Activated T-helper 1 cell treated with anti-CD3 and anti-CD28 coated beads, Interleukin-12 subunit alpha, Interleukin-12 subunit beta, Interleukin-2, Interleukin-4 antibody, amounts not matched to agents 30 ng/mL and 10 ng/mL and 1 ng/mL, durations not matched to agents 14 hours and 24 hours and 36 hours (primary cell): ENCODE data around the gene RFPL4A. TPM values are rescaled to one million over a fixed set of nuclear protein-coding genes. Genes with fewer than 3 reads are reported as not detected.
"Not testable (repeated sequence)": the region's sequence is repeated elsewhere in the genome, so short reads cannot be mapped to it uniquely, and the experiment has no call there.

Experiments used
- DNase-seq: peaks from one replicate; pipeline ENCODE4 v3.0.0; 2021; ENCODE audit warnings: low spot score
- H3K27ac Mint-ChIP-seq: one replicate; pipeline ENCODE4 v1.8.0; 2021; ENCODE audit warnings: mild to moderate bottlenecking, mixed read lengths
- H3K27me3 Mint-ChIP-seq: one replicate; pipeline ENCODE4 v1.8.0; 2022; ENCODE audit warnings: mild to moderate bottlenecking, moderate library complexity, mixed read lengths; ENCODE audit not compliant: insufficient read depth
- H3K36me3 Mint-ChIP-seq: one replicate; pipeline ENCODE4 v1.8.0; 2021; ENCODE audit warnings: low read depth, mixed read lengths
- H3K4me1 Mint-ChIP-seq: one replicate; pipeline ENCODE4 v1.8.0; 2021; ENCODE audit warnings: low read depth, mixed read lengths
- H3K4me3 Mint-ChIP-seq: one replicate; pipeline ENCODE4 v1.8.0; 2021; ENCODE audit warnings: mild to moderate bottlenecking, moderate library complexity, mixed read lengths
- H3K9me3 Mint-ChIP-seq: one replicate; pipeline ENCODE4 v1.8.0; 2021; ENCODE audit warnings: mixed read lengths
- intact Hi-C: fragments of 100-400 bp; cut with micrococcal nuclease; formaldehyde crosslinking; loops from one replicate; pipeline ENCODE4 v1.15.1; 2024
- total RNA-seq: library from RNA; stranded (reverse); gene quantifications from 2 replicates; pipeline ENCODE4 v1.2.3, GENCODE V29; 2022

Gene RFPL4A
- total RNA-seq: not detected in 2 replicates

DNA sequence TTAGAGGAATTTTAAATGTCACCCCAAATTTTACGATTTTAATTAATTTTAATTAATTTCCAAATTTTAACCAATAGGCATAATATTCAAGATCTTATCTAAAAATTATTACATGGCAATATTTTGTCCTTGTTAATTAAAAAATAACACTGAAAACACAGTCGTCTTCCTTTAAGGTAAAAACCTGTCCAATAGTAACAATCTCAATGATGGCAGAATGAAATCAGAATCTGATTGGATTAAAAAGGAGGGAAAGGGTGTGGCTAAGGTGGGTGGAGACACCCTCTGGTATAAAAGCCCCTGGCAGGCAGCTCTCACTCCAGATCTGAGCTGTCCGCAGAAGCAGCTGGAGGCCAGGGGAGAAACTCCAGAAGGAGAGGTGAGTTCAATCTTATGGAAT lies at the start of gene RFPL4A:
Gene RFPL4A (plus strand): TSS at position 301 of the 400 bp plus-strand sequence. CDS start 2,704 bp downstream, outside the sequence.
- DNase-seq, H3K27ac Mint-ChIP-seq, H3K27me3 Mint-ChIP-seq, intact Hi-C loops, H3K4me3 Mint-ChIP-seq, H3K36me3 Mint-ChIP-seq, H3K4me1 Mint-ChIP-seq: not testable (repeated sequence)
- peaks cover 15% of the 10 kb centered on the region for H3K9me3 Mint-ChIP-seq

DNA sequence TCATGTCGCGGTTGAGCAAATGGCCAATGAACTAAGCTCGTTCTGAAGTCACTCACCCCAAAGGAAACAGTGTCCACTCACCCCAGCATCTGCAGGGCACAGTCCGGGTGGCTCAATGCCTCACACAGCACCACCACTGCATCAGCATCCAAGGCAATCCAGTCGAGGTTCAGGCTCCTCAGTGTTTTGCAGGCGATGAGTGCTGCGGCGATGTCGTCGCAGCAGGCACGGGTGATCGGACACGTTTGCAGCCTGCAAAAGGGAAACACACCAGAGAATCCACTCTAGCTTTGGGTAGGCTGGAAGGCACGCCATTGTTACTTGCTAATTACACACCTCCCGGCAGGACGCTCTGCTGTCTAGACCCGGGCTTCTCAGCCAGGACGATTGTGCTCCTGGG lies 47.2 kb upstream of the RFPL4A start:
- H3K36me3 Mint-ChIP-seq: no peaks in the 10 kb centered on the region
- no peak overlapping the region for H3K4me3 Mint-ChIP-seq
- no peaks in the 10 kb centered on the region for H3K4me1 Mint-ChIP-seq
- DNase-seq: no peak
- intact Hi-C loops: no loop called here
- H3K27me3 Mint-ChIP-seq: no peaks in the 10 kb centered on the region
- no peak overlapping the region for H3K27ac Mint-ChIP-seq
- peaks cover 16% of the 10 kb centered on the region for H3K9me3 Mint-ChIP-seq

DNA sequence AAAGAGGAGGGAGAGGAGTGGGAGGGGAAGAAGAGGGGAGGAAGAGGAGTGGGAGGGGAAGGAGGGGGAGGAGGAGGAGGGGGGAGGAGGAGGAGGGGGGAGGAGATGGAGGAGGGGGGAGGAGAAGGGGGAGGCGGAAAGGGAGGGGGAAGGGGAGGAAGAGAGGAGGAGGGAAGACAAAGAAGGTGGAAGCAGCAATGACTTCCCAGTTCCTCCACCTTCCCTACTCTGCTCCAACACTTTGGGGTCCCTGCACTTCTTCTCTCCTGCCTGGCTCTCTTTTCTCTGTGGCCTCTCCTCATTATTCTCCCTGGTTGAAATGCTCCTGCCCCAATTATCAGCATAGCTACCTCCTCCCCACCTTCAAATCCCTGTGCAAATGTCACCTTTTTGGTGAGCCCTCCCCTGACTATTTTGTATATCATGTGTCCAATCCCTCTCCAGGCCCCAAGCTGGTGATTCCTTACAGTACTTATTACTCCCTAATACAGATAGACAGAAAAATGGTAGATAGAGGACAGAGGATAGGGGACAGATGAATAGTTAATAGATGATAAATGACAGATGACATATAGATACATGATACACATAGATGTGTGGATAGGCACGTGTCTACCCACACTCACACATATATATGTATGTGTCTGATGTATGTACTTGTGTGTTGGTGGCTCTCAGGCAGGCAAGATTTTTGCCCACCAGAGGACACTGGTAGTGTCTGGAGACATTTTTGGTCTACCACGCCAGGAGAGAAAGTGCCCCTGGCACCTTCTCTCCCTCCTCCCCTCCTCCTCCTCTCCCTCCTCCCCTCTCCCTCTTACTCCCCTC lies 45.9 kb upstream of the RFPL4A start:
- Mint-ChIP-seq H3K9me3 (peaks cover 16% of the 10 kb centered on the region), H3K27me3 (no peaks in the 10 kb centered on the region), H3K4me3 (no peak overlapping the region), H3K36me3 (no peaks in the 10 kb centered on the region), H3K27ac (no peak overlapping the region), H3K4me1 (no peaks in the 10 kb centered on the region)
- no peak for DNase-seq
- intact Hi-C loops: no loop called here

DNA sequence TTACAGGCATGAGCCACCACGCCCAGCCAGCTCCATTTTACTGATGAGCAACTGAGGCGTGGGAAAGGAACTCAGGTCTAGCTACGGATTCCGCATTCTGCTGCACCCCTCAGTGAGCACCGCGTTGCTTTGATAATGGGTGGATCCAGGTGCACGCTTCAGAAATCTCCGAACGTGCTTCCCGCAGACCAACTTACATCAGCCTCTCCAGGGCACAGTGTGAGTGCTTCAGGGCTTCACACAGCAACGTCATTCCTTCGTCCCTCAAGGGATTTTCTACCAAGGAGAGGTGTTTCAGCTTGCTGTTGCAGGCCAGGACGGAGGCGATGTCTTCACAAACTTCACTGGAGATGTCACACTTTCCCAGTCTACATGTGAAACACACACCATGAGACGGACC lies 42.4 kb upstream of the RFPL4A start:
- Mint-ChIP-seq H3K4me1 (no peaks in the 10 kb centered on the region), H3K4me3 (no peak overlapping the region), H3K27me3 (no peaks in the 10 kb centered on the region), H3K9me3 (peaks cover 26% of the 10 kb centered on the region), H3K27ac (no peak overlapping the region), H3K36me3 (no peaks in the 10 kb centered on the region)
- no peak for DNase-seq
- intact Hi-C loops: no loop called here

DNA sequence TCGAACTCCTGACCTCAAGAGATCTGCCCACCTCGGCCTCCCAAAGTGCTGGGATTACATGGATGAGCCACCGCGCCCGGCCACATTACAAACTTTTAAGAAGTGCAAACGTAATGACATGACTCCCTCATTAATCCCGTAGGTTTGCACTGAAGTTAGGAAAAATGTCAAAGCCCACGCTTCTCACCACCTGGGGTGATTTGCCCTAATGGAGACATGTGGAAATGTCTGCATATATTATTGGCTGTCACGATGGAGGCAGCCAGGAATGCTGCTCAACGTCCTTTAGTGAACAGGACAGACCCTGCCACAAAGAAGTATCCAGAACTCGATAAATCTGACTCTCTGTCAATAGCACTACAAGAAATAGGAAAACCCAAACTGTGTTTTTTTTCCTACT lies 41.6 kb upstream of the RFPL4A start:
- intact Hi-C loops: no loop called here
- Mint-ChIP-seq H3K27ac (no peak overlapping the region), H3K4me1 (no peaks in the 10 kb centered on the region), H3K9me3 (peaks cover 26% of the 10 kb centered on the region), H3K36me3 (no peaks in the 10 kb centered on the region), H3K27me3 (no peaks in the 10 kb centered on the region), H3K4me3 (no peak overlapping the region)
- no peak for DNase-seq

DNA sequence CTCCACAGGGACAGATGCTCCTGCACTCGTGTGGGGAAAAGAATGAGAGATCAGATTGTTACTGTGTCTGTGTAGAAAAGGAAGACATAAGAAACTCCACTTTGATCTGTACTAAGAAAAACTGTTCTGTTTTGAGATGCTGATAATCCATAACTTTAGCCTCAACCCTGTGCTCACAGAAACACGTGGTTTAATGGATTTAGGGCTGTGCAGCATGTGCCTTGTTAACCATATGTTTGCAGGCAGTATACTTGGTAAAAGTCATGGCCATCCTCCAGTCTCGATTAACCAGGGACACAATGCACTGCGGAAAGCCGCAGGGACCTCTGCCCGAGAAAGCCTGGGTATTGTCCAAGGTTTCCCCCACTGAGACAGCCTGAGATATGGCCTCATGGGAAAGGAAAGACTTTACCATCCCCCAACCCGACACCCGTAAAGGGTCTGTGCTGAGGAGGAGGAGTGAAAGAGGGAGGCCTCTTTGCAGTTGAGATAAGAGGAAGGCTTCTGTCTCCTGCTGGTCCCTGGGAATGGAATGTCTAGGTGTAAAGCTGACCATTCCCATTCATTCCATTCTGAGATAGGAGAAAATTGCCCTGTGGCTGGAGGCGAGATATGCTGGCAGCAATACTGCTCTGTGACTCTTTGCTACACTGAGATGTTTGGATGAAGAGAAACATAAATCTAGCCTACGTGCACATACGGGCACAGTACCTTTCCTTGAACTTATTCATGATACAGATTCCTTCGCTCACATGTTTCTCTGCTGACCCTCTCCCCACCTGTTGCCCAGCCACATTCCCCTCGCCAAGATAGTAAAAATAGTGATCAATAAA lies 40.8 kb upstream of the RFPL4A start:
- H3K9me3 Mint-ChIP-seq: peaks cover 28% of the 10 kb centered on the region

DNA sequence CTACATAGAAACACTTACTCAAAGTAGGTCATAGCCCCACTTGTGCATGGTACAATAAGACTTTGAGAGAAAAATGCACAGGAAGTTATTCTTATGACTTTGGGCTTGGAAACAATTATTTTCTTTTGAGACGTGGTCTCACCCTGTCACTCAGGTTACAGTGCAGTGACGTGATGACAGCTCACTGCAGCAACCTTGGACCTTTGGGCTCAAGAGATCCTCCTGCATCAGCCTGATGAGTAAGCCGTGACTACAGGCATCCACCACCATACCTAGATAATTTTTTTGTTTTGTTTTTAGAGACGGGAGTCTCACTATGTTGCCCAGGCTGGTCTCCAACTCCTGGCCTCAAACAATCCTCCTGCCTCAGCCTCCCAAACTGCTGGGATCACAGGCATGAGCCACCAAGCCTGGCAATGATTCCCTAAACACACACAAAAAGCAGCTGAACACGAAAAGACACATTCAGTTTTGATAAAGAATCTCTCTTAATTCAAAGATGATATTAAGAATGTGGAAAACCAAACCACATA lies 38.6 kb upstream of the RFPL4A start:
- peaks cover 28% of the 10 kb centered on the region for H3K9me3 Mint-ChIP-seq
- H3K4me1 Mint-ChIP-seq: no peaks in the 10 kb centered on the region
- no peak for DNase-seq
- H3K27me3 Mint-ChIP-seq: no peaks in the 10 kb centered on the region
- intact Hi-C loops: no loop called here
- no peak overlapping the region for H3K27ac Mint-ChIP-seq
- H3K4me3 Mint-ChIP-seq: no peak overlapping the region
- no peaks in the 10 kb centered on the region for H3K36me3 Mint-ChIP-seq

More for the DNA sequence above, 40.8 kb upstream of the RFPL4A start:
- H3K36me3 Mint-ChIP-seq, intact Hi-C loops, H3K4me1 Mint-ChIP-seq, DNase-seq, H3K27ac Mint-ChIP-seq, H3K4me3 Mint-ChIP-seq, H3K27me3 Mint-ChIP-seq: not testable (repeated sequence)

DNA sequence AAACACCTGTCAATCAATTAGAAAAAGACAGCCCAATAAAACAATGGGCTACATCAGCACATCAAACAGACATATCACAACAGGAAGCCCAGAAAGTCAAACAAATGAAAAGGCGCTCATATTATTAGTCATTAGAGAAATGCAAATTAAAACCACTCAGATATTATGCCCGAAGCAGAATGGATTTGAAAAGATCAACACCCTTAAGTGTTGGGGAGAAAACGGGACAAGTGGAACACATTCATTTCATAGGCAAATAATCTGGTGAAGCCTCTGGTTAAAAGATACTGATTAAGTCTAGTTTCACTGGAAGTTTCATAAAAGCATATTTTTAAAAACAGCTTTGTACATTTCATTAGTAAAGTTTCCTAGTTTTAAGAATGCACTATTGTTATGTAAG lies 38.1 kb upstream of the RFPL4A start:
- no peaks in the 10 kb centered on the region for H3K4me1 Mint-ChIP-seq
- intact Hi-C loops: no loop called here
- no peaks in the 10 kb centered on the region for H3K27me3 Mint-ChIP-seq
- H3K4me3 Mint-ChIP-seq: no peak overlapping the region
- no peak for DNase-seq
- no peaks in the 10 kb centered on the region for H3K36me3 Mint-ChIP-seq
- no peak overlapping the region for H3K27ac Mint-ChIP-seq
- H3K9me3 Mint-ChIP-seq: peaks cover 28% of the 10 kb centered on the region

DNA sequence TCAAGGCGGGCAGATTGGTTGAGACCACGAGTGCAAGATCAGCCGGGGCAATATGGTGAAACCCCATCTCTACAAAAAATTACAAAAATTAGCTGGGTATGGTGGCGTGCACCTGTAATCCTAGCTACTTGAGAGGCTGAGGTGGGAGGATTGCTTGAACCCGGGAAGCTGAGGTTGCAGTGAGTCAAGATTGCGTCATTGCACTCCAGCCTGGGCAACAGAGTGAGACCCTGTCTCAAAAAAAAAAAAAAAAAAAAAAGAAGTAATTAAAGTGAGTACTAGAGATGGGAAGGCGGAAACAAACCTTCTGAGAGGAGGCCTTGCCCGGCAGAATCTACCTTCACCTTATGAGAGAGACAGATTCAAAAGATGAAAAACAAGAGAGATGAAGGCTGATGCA lies 35.4 kb upstream of the RFPL4A start:
- intact Hi-C loops: no loop called here
- Mint-ChIP-seq H3K36me3 (no peaks in the 10 kb centered on the region), H3K4me1 (no peaks in the 10 kb centered on the region), H3K4me3 (no peak overlapping the region), H3K9me3 (peaks cover 28% of the 10 kb centered on the region), H3K27me3 (no peaks in the 10 kb centered on the region), H3K27ac (no peak overlapping the region)
- DNase-seq: no peak

DNA sequence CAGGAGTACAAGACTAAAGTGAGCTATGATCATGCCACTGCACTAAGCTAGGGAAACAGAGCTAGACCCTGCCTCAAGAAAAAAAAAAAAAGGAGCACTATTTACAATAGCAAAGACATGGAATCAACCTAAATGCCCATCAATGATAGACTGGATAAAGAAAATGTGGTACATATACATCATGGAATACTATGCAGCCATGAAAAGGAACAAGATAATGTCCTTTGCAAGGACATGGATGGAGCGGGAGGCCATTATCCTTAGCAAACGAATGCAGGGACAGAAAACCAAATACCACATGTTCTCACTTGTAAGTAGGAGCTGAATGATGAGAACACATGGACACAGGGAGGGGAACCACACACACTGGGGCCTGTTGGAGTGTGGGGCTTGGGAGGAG lies 28.5 kb upstream of the RFPL4A start:
- H3K4me3 Mint-ChIP-seq, H3K27ac Mint-ChIP-seq, H3K27me3 Mint-ChIP-seq, H3K4me1 Mint-ChIP-seq, DNase-seq, intact Hi-C loops, H3K36me3 Mint-ChIP-seq: not testable (repeated sequence)
- H3K9me3 Mint-ChIP-seq: peaks cover 12% of the 10 kb centered on the region

DNA sequence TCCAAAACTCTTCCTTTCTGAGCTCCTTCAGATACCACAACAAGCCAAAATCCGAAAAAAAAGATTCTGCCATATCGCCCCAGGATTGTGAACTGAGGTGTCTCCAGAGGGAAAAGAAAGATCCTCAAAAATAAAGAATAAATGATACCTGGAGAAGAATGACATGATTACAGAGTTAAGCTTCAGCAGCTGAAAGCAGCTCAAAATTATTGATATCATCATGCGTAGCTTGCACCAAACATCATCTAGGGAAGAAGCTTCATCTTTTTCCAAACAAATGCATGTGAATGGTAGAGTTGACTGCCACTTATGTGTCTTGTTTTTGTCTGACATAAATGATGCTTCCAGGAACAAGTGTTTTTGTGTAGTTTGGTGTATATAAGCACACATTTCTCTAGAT lies 20.6 kb upstream of the RFPL4A start, which contains the start of gene NLRP9:
Gene NLRP9 (minus strand): TSS at position 101 of the 400 bp plus-strand sequence. CDS start 28 bp downstream, at position 73.
- H3K4me3 Mint-ChIP-seq: no peak within 1 kb of the TSS
- no peaks in the 10 kb centered on the region for H3K36me3 Mint-ChIP-seq
- intact Hi-C loops: no loop called here
- H3K27me3 Mint-ChIP-seq: no peaks in the 10 kb centered on the region
- H3K27ac Mint-ChIP-seq: no peak within 1 kb of the TSS
- H3K4me1 Mint-ChIP-seq: no peaks in the 10 kb centered on the region
- peaks cover 2% of the 10 kb centered on the region for H3K9me3 Mint-ChIP-seq
- no peak for DNase-seq

DNA sequence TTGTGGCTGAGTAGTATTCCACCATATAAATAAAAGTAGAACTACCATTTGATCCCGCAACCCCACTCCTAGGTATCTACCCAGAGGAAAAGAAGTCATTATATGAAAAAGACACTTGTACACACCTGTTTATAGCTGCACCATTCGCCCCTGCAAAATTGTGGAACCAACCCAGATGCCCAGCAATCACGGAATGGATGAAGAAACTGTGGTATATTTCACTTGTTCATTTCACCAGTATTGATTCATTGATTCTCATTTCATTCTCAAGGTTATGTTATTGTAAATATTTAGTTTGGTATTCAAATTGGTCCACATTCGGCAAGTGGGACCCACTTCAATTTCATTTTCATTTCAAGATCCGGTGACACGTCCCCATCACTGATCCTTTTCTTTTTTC lies 8.2 kb upstream of the RFPL4A start:
- intact Hi-C loops: no loop called here
- H3K9me3 Mint-ChIP-seq: peaks cover 11% of the 10 kb centered on the region
- H3K36me3 Mint-ChIP-seq: no peaks in the 10 kb centered on the region
- H3K27me3 Mint-ChIP-seq: no peaks in the 10 kb centered on the region
- DNase-seq: no peak
- H3K27ac Mint-ChIP-seq: no peak overlapping the region
- no peak overlapping the region for H3K4me3 Mint-ChIP-seq
- H3K4me1 Mint-ChIP-seq: no peaks in the 10 kb centered on the region

DNA sequence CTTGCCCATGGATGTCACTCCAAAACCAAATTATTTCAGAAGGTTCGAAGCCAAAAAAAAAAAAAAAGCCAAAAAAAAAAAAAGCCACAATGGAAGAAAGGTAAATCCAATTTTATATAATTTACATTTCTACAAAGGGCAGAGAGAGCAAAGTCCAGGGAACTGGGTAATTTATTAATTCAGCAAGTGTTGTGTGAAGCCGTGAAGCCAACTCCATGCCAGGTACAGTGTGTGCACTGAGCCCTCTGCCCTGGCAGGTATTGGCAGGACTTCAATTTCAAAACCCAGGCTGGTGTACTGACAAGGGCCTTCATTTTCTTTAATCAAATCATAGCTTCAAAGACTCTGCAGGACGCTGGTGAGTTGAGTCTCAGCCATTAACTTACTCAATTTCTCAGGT lies 5.5 kb upstream of the RFPL4A start:
- Mint-ChIP-seq H3K9me3 (peaks cover 20% of the 10 kb centered on the region), H3K36me3 (no peaks in the 10 kb centered on the region), H3K27ac (no peak overlapping the region), H3K4me3 (no peak overlapping the region), H3K4me1 (no peaks in the 10 kb centered on the region), H3K27me3 (no peaks in the 10 kb centered on the region)
- no peak for DNase-seq
- intact Hi-C loops: no loop called here
